ENCODE results near the gene BANP.

Gene BANP

DNA sequence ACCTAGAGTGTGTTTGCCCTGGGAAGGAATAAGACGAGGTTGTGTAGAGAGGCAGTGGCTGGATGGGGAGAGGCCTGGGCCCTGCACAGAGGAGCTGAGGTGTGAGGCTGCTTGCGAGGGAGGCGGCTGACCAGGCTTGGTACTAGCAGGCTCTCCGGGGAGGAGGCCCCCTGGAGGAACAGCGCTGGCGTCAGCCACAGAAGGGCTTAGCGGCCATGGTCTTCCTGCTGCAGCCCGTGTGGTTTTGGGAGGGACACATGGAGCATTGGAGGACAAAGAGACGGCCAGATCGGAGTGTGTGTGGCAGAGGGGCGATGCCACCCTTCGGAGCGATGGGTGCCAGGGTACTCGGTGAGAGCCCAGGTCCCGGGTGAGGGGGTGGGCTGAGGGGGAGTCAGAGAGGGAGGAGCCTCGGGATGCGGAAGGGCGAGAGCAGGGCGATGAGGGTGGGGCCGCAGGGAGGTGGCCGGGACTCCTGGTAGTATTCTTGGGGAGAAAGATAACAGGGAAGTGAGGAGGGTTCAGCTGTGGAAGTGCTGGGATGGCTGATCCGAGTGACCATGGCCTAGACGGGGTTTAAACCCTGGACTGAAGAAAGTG is 8.3 kb downstream of the BANP start:
- Histone ChIP-seq H3K36me3 (replicated peaks in 1 of 2; ENCODE audit: control insufficient read depth in 2 of 2, insufficient read depth in 2 of 2, low read length in 2 of 2) (peaks cover 9 to 28% of the 10 kb centered on the region in 2 donors), H4K91ac (ENCODE audit: low read depth, low read length, poor library complexity) (no peak overlapping the region), H3K27me3 (ENCODE audit: control insufficient read depth in 3 of 3, insufficient read depth in 3 of 3, low read depth in 1 of 3, low read length in 3 of 3) (no peaks in the 10 kb centered on the region), H3K23ac (ENCODE audit: low read depth, low read length, poor library complexity) (peak overlapping the region; percentile 27), H3K4ac (ENCODE audit: low read length) (no peak overlapping the region), H4K8ac (ENCODE audit: low read depth, low read length) (no peak overlapping the region), H3K9ac (ENCODE audit: low read depth, low read length, poor library complexity) (peak overlapping the region; percentile 18), H3K14ac (ENCODE audit: low read length) (no peak overlapping the region), H3K79me1 (ENCODE audit: low read depth, low read length) (peaks cover 19% of the 10 kb centered on the region), H3K4me3 (ENCODE audit: low read length in 2 of 2) (no peak overlapping the region), H2BK12ac (ENCODE audit: low read length) (no peak overlapping the region), H2AFZ (ENCODE audit: low read length) (no peak overlapping the region), H2BK15ac (ENCODE audit: low read length) (no peak overlapping the region), H3K4me2 (ENCODE audit: insufficient read depth, low read length, poor library complexity, severe bottlenecking) (no peak overlapping the region), H3K18ac (ENCODE audit: low read length) (peak overlapping the region; percentile 32), H2AK5ac (ENCODE audit: low read depth, low read length) (peak overlapping the region; percentile 13), H2BK120ac (ENCODE audit: low read depth, low read length) (no peak overlapping the region), H2BK5ac (ENCODE audit: low read length) (no peak overlapping the region), H3K27ac (replicated peaks; ENCODE audit: low read length) (no peak overlapping the region), H3K4me1 (ENCODE audit: control insufficient read depth in 2 of 2, insufficient read depth in 1 of 2, low read depth in 1 of 2, low read length in 2 of 2) (peaks cover 13% of the 10 kb centered on the region in 2 donors), H3K9me3 (replicated peaks in 1 of 2; ENCODE audit: control insufficient read depth in 2 of 2, insufficient read depth in 1 of 2, low read depth in 1 of 2, low read length in 2 of 2) (no peaks in the 10 kb centered on the region)
- no CpG with 5 or more reads among the region's 23 CpGs for WGBS, 2 donors (ENCODE audit: extremely low coverage in 2 of 2, insufficient read length in 2 of 2, insufficient replicate concordance in 1 of 2)
- DNase-seq (ENCODE audit: low spot score): no peak

- no CpG with 5 or more reads among the region's 5 CpGs for WGBS, 2 donors (ENCODE audit: extremely low coverage in 2 of 2, insufficient read length in 2 of 2, insufficient replicate concordance in 1 of 2)
- Histone ChIP-seq H3K79me1 (ENCODE audit: low read depth, low read length) (peaks cover 20% of the 10 kb centered on the region), H2BK15ac (ENCODE audit: low read length) (no peak overlapping the region), H3K4me1 (ENCODE audit: control insufficient read depth in 2 of 2, insufficient read depth in 1 of 2, low read depth in 1 of 2, low read length in 2 of 2) (peaks cover 13% of the 10 kb centered on the region in 2 donors), H3K27me3 (ENCODE audit: control insufficient read depth in 3 of 3, insufficient read depth in 3 of 3, low read depth in 1 of 3, low read length in 3 of 3) (no peaks in the 10 kb centered on the region), H3K14ac (ENCODE audit: low read length) (no peak overlapping the region), H3K4ac (ENCODE audit: low read length) (no peak overlapping the region), H2BK5ac (ENCODE audit: low read length) (no peak overlapping the region), H3K23ac (ENCODE audit: low read depth, low read length, poor library complexity) (no peak overlapping the region), H3K18ac (ENCODE audit: low read length) (no peak overlapping the region), H3K27ac (replicated peaks; ENCODE audit: low read length) (no peak overlapping the region), H3K9me3 (replicated peaks in 1 of 2; ENCODE audit: control insufficient read depth in 2 of 2, insufficient read depth in 1 of 2, low read depth in 1 of 2, low read length in 2 of 2) (no peaks in the 10 kb centered on the region), H4K91ac (ENCODE audit: low read depth, low read length, poor library complexity) (no peak overlapping the region), H3K4me3 (ENCODE audit: low read length in 2 of 2) (no peak overlapping the region), H2AK5ac (ENCODE audit: low read depth, low read length) (no peak overlapping the region), H3K9ac (ENCODE audit: low read depth, low read length, poor library complexity) (no peak overlapping the region), H3K36me3 (replicated peaks in 1 of 2; ENCODE audit: control insufficient read depth in 2 of 2, insufficient read depth in 2 of 2, low read length in 2 of 2) (peaks cover 9 to 20% of the 10 kb centered on the region in 2 donors), H4K8ac (ENCODE audit: low read depth, low read length) (no peak overlapping the region), H2BK12ac (ENCODE audit: low read length) (no peak overlapping the region), H2BK120ac (ENCODE audit: low read depth, low read length) (no peak overlapping the region), H3K4me2 (ENCODE audit: insufficient read depth, low read length, poor library complexity, severe bottlenecking) (no peak overlapping the region), H2AFZ (ENCODE audit: low read length) (no peak overlapping the region)
- DNase-seq (ENCODE audit: low spot score): no peak
Observed at GRCh38 chr16:87960296-87960695, 9.1 kb downstream of the BANP start.

- H3K23ac ChIP-seq (ENCODE audit: low read depth, low read length, poor library complexity): no peak overlapping the region
- H2BK5ac ChIP-seq (ENCODE audit: low read length): no peak overlapping the region
- peaks cover 20% of the 10 kb centered on the region for H3K79me1 ChIP-seq (ENCODE audit: low read depth, low read length)
- no peaks in the 10 kb centered on the region for H3K27me3 ChIP-seq (ENCODE audit: control insufficient read depth in 3 of 3, insufficient read depth in 3 of 3, low read depth in 1 of 3, low read length in 3 of 3)
- H3K27ac ChIP-seq (replicated peaks; ENCODE audit: low read length): no peak overlapping the region
- no peak overlapping the region for H4K91ac ChIP-seq (ENCODE audit: low read depth, low read length, poor library complexity)
- H4K8ac ChIP-seq (ENCODE audit: low read depth, low read length): no peak overlapping the region
- peaks cover 9 to 10% of the 10 kb centered on the region in 2 donors for H3K4me1 ChIP-seq (ENCODE audit: control insufficient read depth in 2 of 2, insufficient read depth in 1 of 2, low read depth in 1 of 2, low read length in 2 of 2)
- no peak overlapping the region for H2BK120ac ChIP-seq (ENCODE audit: low read depth, low read length)
- H2BK15ac ChIP-seq (ENCODE audit: low read length): no peak overlapping the region
- no peak for DNase-seq (ENCODE audit: low spot score)
- H3K4me2 ChIP-seq (ENCODE audit: insufficient read depth, low read length, poor library complexity, severe bottlenecking): no peak overlapping the region
- no peak overlapping the region for H3K4me3 ChIP-seq (ENCODE audit: low read length in 2 of 2)
- H3K9me3 ChIP-seq (replicated peaks in 1 of 2; ENCODE audit: control insufficient read depth in 2 of 2, insufficient read depth in 1 of 2, low read depth in 1 of 2, low read length in 2 of 2): no peaks in the 10 kb centered on the region
- WGBS, 2 donors (ENCODE audit: extremely low coverage in 2 of 2, insufficient read length in 2 of 2, insufficient replicate concordance in 1 of 2): no CpG with 5 or more reads among the region's 8 CpGs
- no peak overlapping the region for H2AFZ ChIP-seq (ENCODE audit: low read length)
- H2AK5ac ChIP-seq (ENCODE audit: low read depth, low read length): no peak overlapping the region
- H3K14ac ChIP-seq (ENCODE audit: low read length): no peak overlapping the region
- H3K36me3 ChIP-seq (replicated peaks in 1 of 2; ENCODE audit: control insufficient read depth in 2 of 2, insufficient read depth in 2 of 2, low read length in 2 of 2): peaks cover 9 to 15% of the 10 kb centered on the region in 2 donors
- H2BK12ac ChIP-seq (ENCODE audit: low read length): no peak overlapping the region
- H3K4ac ChIP-seq (ENCODE audit: low read length): no peak overlapping the region
- no peak overlapping the region for H3K9ac ChIP-seq (ENCODE audit: low read depth, low read length, poor library complexity)
- no peak overlapping the region for H3K18ac ChIP-seq (ENCODE audit: low read length)
Observed at GRCh38 chr16:87960852-87961251, 9.6 kb downstream of the BANP start.

- H3K4me2 ChIP-seq (ENCODE audit: insufficient read depth, low read length, poor library complexity, severe bottlenecking): no peak overlapping the region
- no peak overlapping the region for H3K14ac ChIP-seq (ENCODE audit: low read length)
- peaks cover 20% of the 10 kb centered on the region for H3K79me1 ChIP-seq (ENCODE audit: low read depth, low read length)
- H3K4me1 ChIP-seq (ENCODE audit: control insufficient read depth in 2 of 2, insufficient read depth in 1 of 2, low read depth in 1 of 2, low read length in 2 of 2): peaks cover 2 to 4% of the 10 kb centered on the region in 2 donors
- no peaks in the 10 kb centered on the region for H3K9me3 ChIP-seq (replicated peaks in 1 of 2; ENCODE audit: control insufficient read depth in 2 of 2, insufficient read depth in 1 of 2, low read depth in 1 of 2, low read length in 2 of 2)
- no peak overlapping the region for H3K27ac ChIP-seq (replicated peaks; ENCODE audit: low read length)
- no peak overlapping the region for H2BK5ac ChIP-seq (ENCODE audit: low read length)
- no peak overlapping the region for H3K4ac ChIP-seq (ENCODE audit: low read length)
- H3K9ac ChIP-seq (ENCODE audit: low read depth, low read length, poor library complexity): no peak overlapping the region
- no peak overlapping the region for H3K18ac ChIP-seq (ENCODE audit: low read length)
- no peak for DNase-seq (ENCODE audit: low spot score)
- H4K8ac ChIP-seq (ENCODE audit: low read depth, low read length): no peak overlapping the region
- no peak overlapping the region for H3K23ac ChIP-seq (ENCODE audit: low read depth, low read length, poor library complexity)
- no peak overlapping the region for H2BK12ac ChIP-seq (ENCODE audit: low read length)
- no peak overlapping the region for H4K91ac ChIP-seq (ENCODE audit: low read depth, low read length, poor library complexity)
- no peaks in the 10 kb centered on the region for H3K27me3 ChIP-seq (ENCODE audit: control insufficient read depth in 3 of 3, insufficient read depth in 3 of 3, low read depth in 1 of 3, low read length in 3 of 3)
- no peak overlapping the region for H2AK5ac ChIP-seq (ENCODE audit: low read depth, low read length)
- H3K4me3 ChIP-seq (ENCODE audit: low read length in 2 of 2): no peak overlapping the region
- peaks cover 9 to 15% of the 10 kb centered on the region in 2 donors for H3K36me3 ChIP-seq (replicated peaks in 1 of 2; ENCODE audit: control insufficient read depth in 2 of 2, insufficient read depth in 2 of 2, low read length in 2 of 2)
- no CpG with 5 or more reads among the region's 4 CpGs for WGBS, 2 donors (ENCODE audit: extremely low coverage in 2 of 2, insufficient read length in 2 of 2, insufficient replicate concordance in 1 of 2)
- H2AFZ ChIP-seq (ENCODE audit: low read length): no peak overlapping the region
- no peak overlapping the region for H2BK15ac ChIP-seq (ENCODE audit: low read length)
- H2BK120ac ChIP-seq (ENCODE audit: low read depth, low read length): no peak overlapping the region
Observed at GRCh38 chr16:87961623-87962022, 10.4 kb downstream of the BANP start.

Data from neuronal stem cell (in vitro differentiated cells).